Lower lobe of right lung (tissue), 2 donors: Measurements from ENCODE around the gene DEFB121. TPM values are rescaled to one million over a fixed set of nuclear protein-coding genes. Genes with fewer than 3 reads are reported as not detected.

Experiments
- ATAC-seq, 2 donors: fragments of 200-7000 bp; cut with Tn5 transposase; one replicate each; pipeline ENCODE4 v1.9.1; 2020 to 2022; ENCODE audit warnings: mild to moderate bottlenecking in 2 of 2, moderate library complexity in 2 of 2
- DNase-seq: peaks from one replicate; pipeline ENCODE4 v3.0.0-alpha.2; 2020
- H3K27ac ChIP-seq: fragments of 200-600 bp; one replicate; pipeline ENCODE4 v1.8.0; 2022
- H3K27me3 ChIP-seq: fragments of 200-600 bp; one replicate; pipeline ENCODE4 v1.8.0; 2022; ENCODE audit warnings: low read depth
- H3K36me3 ChIP-seq: fragments of 200-600 bp; one replicate; pipeline ENCODE4 v1.8.0; 2022; ENCODE audit warnings: mild to moderate bottlenecking
- H3K4me1 ChIP-seq: fragments of 200-600 bp; one replicate; pipeline ENCODE4 v1.8.0; 2022
- H3K4me3 ChIP-seq: fragments of 200-600 bp; one replicate; pipeline ENCODE4 v1.8.0; 2022; ENCODE audit warnings: mild to moderate bottlenecking
- H3K9me3 ChIP-seq: fragments of 200-600 bp; one replicate; pipeline ENCODE4 v1.8.0; 2022
- CTCF ChIP-seq: fragments of 200-600 bp; IDR thresholded peaks from one replicate; pipeline ENCODE4 v1.8.0; 2022; ENCODE audit warnings: antibody characterized with exemption, mild to moderate bottlenecking
- intact Hi-C: fragments of 100-400 bp; cut with DNase I; formaldehyde crosslinking; loops from one replicate; pipeline ENCODE4 v1.11.0; 2022
- long read RNA-seq: library from polyadenylated mRNA; unstranded; transcript quantifications from one replicate; pipeline ENCODE4 v2.0.0, GENCODE V29; 2021
- total RNA-seq: library from RNA; stranded (reverse); fragmentation: NEBNext Ultra II Directional; extraction: Animal tissue kit (Norgen Biotek cat#: 25700); gene quantifications from one replicate; pipeline ENCODE4 v1.2.1, GENCODE V29; 2021
- donor health status: DM: no; HTN: yes; CAD: no; lungs with severe emphysema.

DEFB121 gene, protein sequence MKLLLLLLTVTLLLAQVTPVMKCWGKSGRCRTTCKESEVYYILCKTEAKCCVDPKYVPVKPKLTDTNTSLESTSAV
- not detected for total RNA-seq
- long read RNA-seq, result 0 reads

GRCh38 chr20:31406115-31406514, at the start of gene DEFB121:
Gene DEFB121 (minus strand): TSS chr20:31406215. CDS start chr20:31406152, 63 bp downstream.
- H3K4me1 ChIP-seq, result no peaks in the 10 kb centered on the region
- no peak for TF ChIP-seq CTCF
- ATAC-seq (no peak), DNase-seq (no peak)
- no peak within 1 kb of the TSS for H3K4me3 ChIP-seq
- H3K36me3 ChIP-seq, result no peaks in the 10 kb centered on the region
- intact Hi-C loops, result no loop called here
- no peaks in the 10 kb centered on the region for H3K9me3 ChIP-seq
- no peak within 1 kb of the TSS for H3K27ac ChIP-seq
- H3K27me3 ChIP-seq, result no peaks in the 10 kb centered on the region

GRCh38 chr20:31454361-31454760, 48.3 kb upstream of the DEFB121 start:
- intact Hi-C loops, result no loop called here

GRCh38 chr20:31452575-31452974, 46.6 kb upstream of the DEFB121 start:
- peaks cover 4% of the 10 kb centered on the region for H3K27me3 ChIP-seq
- H3K36me3 ChIP-seq, result no peaks in the 10 kb centered on the region
- H3K4me1 ChIP-seq, result no peaks in the 10 kb centered on the region
- no peaks in the 10 kb centered on the region for H3K9me3 ChIP-seq
- intact Hi-C loops, result no loop called here
- ATAC-seq (no peak), DNase-seq (no peak)
- no peak overlapping the region for H3K27ac ChIP-seq
- TF ChIP-seq CTCF, result no peak
- H3K4me3 ChIP-seq, result no peak overlapping the region

More at GRCh38 chr20:31454361-31454760, 48.3 kb upstream of the DEFB121 start:
- Histone ChIP-seq H3K9me3 (no peaks in the 10 kb centered on the region), H3K36me3 (no peaks in the 10 kb centered on the region), H3K4me1 (no peaks in the 10 kb centered on the region), H3K27me3 (peaks cover 13% of the 10 kb centered on the region), H3K4me3 (no peak overlapping the region), H3K27ac (no peak overlapping the region)
- no peak for ATAC-seq
- TF ChIP-seq CTCF, result no peak
- DNase-seq, result no peak

DNA sequence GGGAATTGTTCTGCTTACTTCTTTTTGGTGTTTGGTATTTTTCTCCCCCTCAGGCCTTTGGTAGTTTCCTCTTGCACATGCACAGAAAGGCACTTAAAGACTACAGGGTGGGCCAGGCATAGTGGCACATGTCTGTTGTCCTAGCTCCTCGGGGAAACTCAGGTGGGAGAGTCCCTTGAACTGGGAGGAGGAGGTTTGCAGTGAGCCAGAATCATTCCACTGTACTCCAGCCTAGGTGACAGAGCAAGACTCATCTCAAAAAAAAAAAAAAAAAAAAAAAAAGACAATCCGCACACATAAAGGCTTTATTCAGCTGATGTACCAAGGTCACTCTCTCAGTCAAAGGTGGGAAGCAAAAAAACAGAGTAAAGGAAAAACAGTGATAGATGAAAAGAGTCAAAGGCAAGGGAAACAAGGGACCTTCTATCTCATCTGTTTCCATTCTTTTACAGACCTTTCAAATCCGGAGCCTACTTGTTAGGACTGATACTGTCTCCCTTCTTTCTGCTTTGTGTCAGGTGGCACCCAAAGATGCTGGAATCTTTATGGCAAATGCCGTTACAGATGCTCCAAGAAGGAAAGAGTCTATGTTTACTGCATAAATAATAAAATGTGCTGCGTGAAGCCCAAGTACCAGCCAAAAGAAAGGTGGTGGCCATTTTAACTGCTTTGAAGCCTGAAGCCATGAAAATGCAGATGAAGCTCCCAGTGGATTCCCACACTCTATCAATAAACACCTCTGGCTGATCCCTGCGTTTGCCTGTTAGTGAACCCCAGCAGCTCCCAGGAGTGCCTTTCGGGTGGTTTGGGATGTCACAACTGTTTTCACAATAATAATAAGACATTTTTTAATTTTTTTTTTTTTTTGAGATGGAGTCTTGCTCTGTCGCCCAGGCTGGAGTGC, 43.7 kb upstream of the DEFB121 start:
- TF ChIP-seq CTCF, result no peak
- H3K9me3 ChIP-seq, result no peaks in the 10 kb centered on the region
- no peak overlapping the region for H3K4me3 ChIP-seq
- no peak for DNase-seq
- no peak overlapping the region for H3K27ac ChIP-seq
- H3K4me1 ChIP-seq, result no peaks in the 10 kb centered on the region
- ATAC-seq, result no peak
- no peaks in the 10 kb centered on the region for H3K36me3 ChIP-seq
- no peaks in the 10 kb centered on the region for H3K27me3 ChIP-seq
- intact Hi-C loops, result no loop called here

DNA sequence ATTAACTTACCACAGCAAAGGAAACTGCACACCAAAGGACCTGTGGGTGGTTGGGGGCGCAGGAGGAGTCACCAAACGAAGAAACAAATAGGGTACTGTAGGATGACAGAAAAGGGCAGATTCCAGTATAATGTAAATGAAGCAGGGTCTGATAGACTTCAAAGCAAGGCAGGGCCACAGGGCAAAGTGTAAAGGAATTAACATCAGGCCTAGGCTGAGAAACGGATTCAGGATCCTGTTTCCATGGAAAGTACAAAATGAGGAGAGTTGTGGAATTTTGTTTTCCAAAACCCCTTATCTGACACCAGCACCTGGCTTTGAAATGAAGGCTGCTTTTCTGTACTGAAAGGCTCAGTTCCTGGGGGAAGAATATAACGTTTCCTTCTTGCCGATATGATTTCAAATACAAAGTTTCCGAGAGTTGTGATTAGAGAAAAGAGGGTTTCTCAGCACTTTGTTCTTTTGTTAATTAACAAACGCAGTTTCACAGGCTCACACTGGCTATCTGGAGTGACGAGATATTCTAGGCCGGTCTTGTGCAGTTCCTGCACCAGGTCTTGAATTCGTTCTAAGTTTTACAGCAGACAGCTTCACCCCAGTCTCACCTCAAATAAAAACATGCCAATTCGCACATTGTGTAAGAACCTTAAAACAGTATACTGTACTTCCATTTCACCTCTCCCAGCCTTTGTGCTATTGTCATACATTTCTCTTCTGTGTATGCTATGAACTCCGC, 40.2 kb upstream of the DEFB121 start:
- no peak for TF ChIP-seq CTCF
- no peak for DNase-seq
- no peaks in the 10 kb centered on the region for H3K27me3 ChIP-seq
- no peaks in the 10 kb centered on the region for H3K9me3 ChIP-seq
- H3K27ac ChIP-seq, result no peak overlapping the region
- H3K36me3 ChIP-seq, result no peaks in the 10 kb centered on the region
- intact Hi-C loops, result no loop called here
- H3K4me1 ChIP-seq, result no peaks in the 10 kb centered on the region
- ATAC-seq, result no peak
- H3K4me3 ChIP-seq, result no peak overlapping the region
